Measurements from ENCODE around the gene KCTD3.

Gene KCTD3

DNA sequence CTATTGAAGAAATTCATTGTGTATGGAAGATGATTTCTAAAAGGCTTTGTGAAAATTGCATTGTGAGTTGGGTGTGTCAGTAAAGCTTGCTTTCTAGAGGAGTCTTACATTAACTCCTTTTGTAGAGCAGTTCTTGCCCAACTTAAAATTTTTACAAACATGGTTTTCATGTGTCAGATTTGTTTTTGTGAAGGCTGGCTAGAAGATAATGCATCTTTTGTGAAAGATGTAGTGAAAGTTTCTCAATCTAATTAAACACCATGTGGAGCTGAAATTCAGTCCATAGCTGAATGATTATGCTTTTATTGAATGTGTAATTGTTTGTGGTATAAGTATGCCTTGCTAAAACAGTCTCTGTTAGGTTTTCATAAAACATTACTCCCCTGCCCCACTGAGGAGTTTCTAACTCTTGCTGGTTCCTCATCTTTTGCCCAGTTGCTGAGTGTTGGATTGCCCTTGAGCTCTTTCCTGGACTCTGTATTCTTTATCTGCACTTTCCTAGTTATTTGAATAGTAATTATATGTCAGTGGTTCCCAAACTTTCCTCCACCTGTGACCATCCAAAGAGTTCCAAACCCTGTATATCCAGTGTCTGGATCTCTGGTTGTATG is 38.0 kb downstream of the KCTD3 start:
- peaks cover 49 to 89% (median 78%) of the 10 kb centered on the region in 11 experiments for H3K36me3 ChIP-seq
- no peak overlapping the region for H3K4me3 ChIP-seq
- no peak overlapping the region for H3K27ac ChIP-seq

DNA sequence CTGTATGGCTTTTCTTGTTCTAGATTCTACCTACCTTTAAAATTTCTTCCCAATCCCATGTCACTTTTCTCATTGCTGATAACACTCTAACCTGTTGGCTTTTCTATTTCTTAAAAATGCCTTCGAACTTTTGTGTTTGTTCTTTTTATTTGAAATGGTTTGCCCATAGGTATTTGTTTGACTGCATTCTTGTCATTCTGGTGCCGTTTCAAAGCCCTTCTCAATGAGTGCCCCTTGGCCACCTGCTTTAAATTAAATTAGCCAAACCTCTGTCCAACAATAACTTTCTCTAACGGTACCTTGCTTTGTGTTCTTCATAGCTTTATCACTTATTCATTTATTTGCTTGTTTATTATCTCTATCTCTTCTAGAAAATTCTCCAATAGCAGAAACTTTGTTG is 38.9 kb downstream of the KCTD3 start:
- H3K9ac ChIP-seq, result no peak overlapping the region; a peak in 1 of 22 replicates
- no peak overlapping the region for H3K4me2 ChIP-seq
- no peaks in the 10 kb centered on the region for H3K27me3 ChIP-seq
- no peak overlapping the region for H3K27ac ChIP-seq
- H3K9me3 ChIP-seq (replicated peaks in 1 of 11), result no peaks in the 10 kb centered on the region
- peaks cover 49 to 89% (median 75%) of the 10 kb centered on the region in 11 experiments for H3K36me3 ChIP-seq
- no peak for TF ChIP-seq Cebpa-rat (IDR thresholded peaks at IDR 0.05)
- H4K20me1 ChIP-seq, result peaks cover 0 to 12% (median 3%) of the 10 kb centered on the region in 11 experiments; a peak in 5 of 22 replicates
- H3K4me1 ChIP-seq, result no peaks in the 10 kb centered on the region
- no peak overlapping the region for H3K4me3 ChIP-seq

More for the DNA sequence above, 38.0 kb downstream of the KCTD3 start:
- peaks cover 0 to 12% (median 3%) of the 10 kb centered on the region in 11 experiments; a peak in 5 of 22 replicates for H4K20me1 ChIP-seq
- H3K4me2 ChIP-seq, result no peak overlapping the region
- no peak overlapping the region for H3K9ac ChIP-seq
- no peaks in the 10 kb centered on the region for H3K27me3 ChIP-seq
- no peaks in the 10 kb centered on the region for H3K9me3 ChIP-seq (replicated peaks in 1 of 11)
- no peak for TF ChIP-seq Cebpa-rat (IDR thresholded peaks at IDR 0.05)
- peaks cover 0 to under 1% (median 0%) of the 10 kb centered on the region in 10 experiments; a peak in 2 of 20 replicates for H3K4me1 ChIP-seq

DNA sequence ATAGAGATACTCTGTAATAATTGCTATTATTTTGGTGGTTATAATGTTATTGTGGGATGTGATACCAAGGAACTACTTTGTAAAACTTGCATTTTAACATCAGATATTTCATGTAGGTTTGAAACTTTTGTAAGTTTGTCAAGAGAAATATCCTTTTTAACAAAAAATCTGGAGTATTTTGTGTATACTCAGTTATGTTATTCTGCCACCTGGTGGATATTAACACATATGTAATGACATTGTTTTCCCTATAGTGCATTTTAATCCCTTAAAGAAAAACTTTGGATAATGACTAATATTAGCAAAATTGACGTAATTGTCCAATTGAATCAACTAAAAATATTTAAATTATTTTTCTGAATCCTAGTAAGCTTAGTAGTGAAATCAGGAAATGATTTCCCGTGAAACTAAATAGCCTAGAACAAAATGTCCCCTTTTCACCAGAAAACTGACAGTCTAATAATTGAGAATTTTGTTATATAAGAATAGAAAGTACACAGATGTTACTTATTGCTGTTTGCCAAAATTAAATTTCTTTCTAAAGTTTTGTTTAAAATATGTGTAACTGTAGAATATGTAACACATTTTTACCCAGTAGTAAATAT is 39.6 kb downstream of the KCTD3 start:
- H3K27ac ChIP-seq, result no peak overlapping the region
- peaks cover 49 to 89% (median 72%) of the 10 kb centered on the region in 11 experiments for H3K36me3 ChIP-seq
- H3K9me3 ChIP-seq (replicated peaks in 1 of 11), result no peaks in the 10 kb centered on the region

DNA sequence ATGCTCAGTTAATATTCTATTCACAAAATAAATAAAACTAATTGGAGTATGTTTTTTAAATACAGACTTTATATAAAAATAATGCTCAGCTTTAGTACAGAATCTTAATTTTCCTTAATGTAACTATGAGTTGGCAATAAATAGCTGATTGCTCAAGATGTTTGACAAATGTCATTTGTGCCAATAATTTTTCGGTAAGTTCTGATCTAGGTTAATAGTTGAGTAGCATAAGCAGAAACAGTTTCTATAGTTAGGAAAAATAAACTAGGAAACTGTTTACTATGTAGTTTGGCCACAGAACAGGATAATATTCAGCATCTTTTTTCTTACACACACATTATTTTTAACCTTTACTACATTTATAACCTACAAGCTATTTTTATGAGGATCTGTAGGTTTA is 40.3 kb downstream of the KCTD3 start:
- H3K36me3 ChIP-seq, result peaks cover 55 to 89% (median 72%) of the 10 kb centered on the region in 11 experiments
- H3K9me3 ChIP-seq (replicated peaks in 1 of 11), result peaks cover 0 to 3% (median 0%) of the 10 kb centered on the region in 11 experiments; a peak in 1 of 22 replicates
- no peaks in the 10 kb centered on the region for H3K27me3 ChIP-seq
- H3K27ac ChIP-seq, result no peak overlapping the region
- no peak overlapping the region for H3K4me2 ChIP-seq
- no peak overlapping the region for H3K9ac ChIP-seq
- no peak for TF ChIP-seq Cebpa-rat (IDR thresholded peaks at IDR 0.05)
- peaks cover 0 to 3% (median 0%) of the 10 kb centered on the region in 10 experiments; a peak in 3 of 20 replicates for H3K4me1 ChIP-seq
- peaks cover 0 to 12% (median 3%) of the 10 kb centered on the region in 11 experiments; a peak in 5 of 22 replicates for H4K20me1 ChIP-seq
- H3K4me3 ChIP-seq, result no peak overlapping the region

More for the DNA sequence above, 39.6 kb downstream of the KCTD3 start:
- H3K4me1 ChIP-seq, result no peaks in the 10 kb centered on the region
- no peak overlapping the region for H3K4me3 ChIP-seq
- no peak for TF ChIP-seq Cebpa-rat (IDR thresholded peaks at IDR 0.05)
- H3K27me3 ChIP-seq, result no peaks in the 10 kb centered on the region
- no peak overlapping the region for H3K4me2 ChIP-seq
- no peak overlapping the region for H3K9ac ChIP-seq
- peaks cover 0 to 12% (median 3%) of the 10 kb centered on the region in 11 experiments; a peak in 5 of 22 replicates for H4K20me1 ChIP-seq

DNA sequence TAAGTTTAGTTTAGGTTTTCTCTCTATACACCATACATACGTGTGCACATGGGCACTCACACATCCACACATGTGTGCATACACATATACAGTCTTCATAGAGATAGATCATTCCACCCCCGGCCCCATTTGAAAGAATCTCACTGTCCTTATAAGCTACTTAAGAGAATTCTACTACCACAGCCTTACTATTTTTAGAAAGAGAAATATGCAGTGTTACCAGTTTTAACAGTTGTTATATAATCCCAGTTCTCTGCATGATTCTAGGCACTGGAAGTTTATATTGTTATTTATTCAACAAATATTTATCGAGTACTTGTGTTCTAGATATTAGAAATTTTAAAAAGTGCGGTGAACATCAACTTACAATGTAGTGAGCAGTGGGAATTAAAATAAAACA is 41.5 kb downstream of the KCTD3 start:
- no peak overlapping the region for H3K4me2 ChIP-seq
- peaks cover 0 to 4% (median 0%) of the 10 kb centered on the region in 10 experiments; a peak in 3 of 20 replicates for H3K4me1 ChIP-seq
- H3K9ac ChIP-seq, result no peak overlapping the region
- no peak for TF ChIP-seq Cebpa-rat (IDR thresholded peaks at IDR 0.05)
- no peaks in the 10 kb centered on the region for H3K27me3 ChIP-seq
- H3K4me3 ChIP-seq, result no peak overlapping the region
- peaks cover 57 to 89% (median 72%) of the 10 kb centered on the region in 11 experiments for H3K36me3 ChIP-seq
- H3K9me3 ChIP-seq (replicated peaks in 1 of 11), result peaks cover 7 to 14% (median 10%) of the 10 kb centered on the region in 11 experiments; a peak in 19 of 22 replicates
- H3K27ac ChIP-seq, result no peak overlapping the region
- H4K20me1 ChIP-seq, result peaks cover 0 to 12% (median 4%) of the 10 kb centered on the region in 11 experiments; a peak in 5 of 22 replicates

DNA sequence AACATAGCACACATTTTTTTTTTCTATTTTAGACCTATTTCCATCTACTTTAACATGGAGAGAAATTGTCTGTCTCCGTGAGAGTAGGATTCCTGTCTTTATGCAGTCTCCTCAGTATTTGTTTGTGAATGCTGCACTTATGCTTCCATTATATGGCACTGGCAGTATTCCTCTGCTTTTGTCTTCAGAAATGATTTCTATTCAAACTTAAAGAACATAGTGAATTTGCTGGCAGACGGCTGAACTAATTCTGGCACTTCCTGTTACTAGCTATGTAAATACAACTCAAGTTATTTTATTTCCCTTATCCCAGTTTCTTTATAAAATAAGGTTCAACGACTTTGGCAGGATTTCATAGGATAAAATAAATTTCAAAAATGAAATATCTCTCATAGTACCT is 45.3 kb downstream of the KCTD3 start:
- no peak overlapping the region for H3K4me2 ChIP-seq
- H4K20me1 ChIP-seq, result peaks cover 0 to 10% (median 0%) of the 10 kb centered on the region in 11 experiments; a peak in 3 of 22 replicates
- peaks cover 0 to 4% (median 0%) of the 10 kb centered on the region in 10 experiments; a peak in 3 of 20 replicates for H3K4me1 ChIP-seq
- peaks cover 73 to 98% (median 86%) of the 10 kb centered on the region in 11 experiments for H3K36me3 ChIP-seq
- no peak overlapping the region for H3K4me3 ChIP-seq
- no peaks in the 10 kb centered on the region for H3K27me3 ChIP-seq
- H3K9ac ChIP-seq, result no peak overlapping the region
- TF ChIP-seq Cebpa-rat (IDR thresholded peaks at IDR 0.05), result no peak
- H3K9me3 ChIP-seq (replicated peaks in 1 of 11), result peaks cover 9 to 16% (median 11%) of the 10 kb centered on the region in 11 experiments; a peak in 19 of 22 replicates
- H3K27ac ChIP-seq, result no peak overlapping the region

DNA sequence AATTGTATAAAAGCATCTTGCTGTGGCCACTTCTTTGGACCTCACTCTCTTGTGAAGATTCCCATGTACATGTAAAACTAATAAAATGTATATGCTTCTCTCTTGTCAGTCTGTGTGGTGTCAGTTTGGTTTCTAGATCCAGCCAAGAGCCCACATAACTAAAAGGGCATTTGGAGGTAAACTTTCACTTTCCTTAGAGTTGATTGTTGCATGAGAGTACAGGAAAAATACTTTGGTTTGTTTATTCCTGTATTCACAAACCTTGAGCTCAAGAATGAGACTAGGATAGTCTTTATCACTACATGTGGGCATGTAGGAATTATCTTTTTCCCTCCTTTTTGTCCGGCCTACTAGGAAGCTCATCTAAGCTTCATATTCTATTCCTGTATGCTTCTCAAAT is 50.9 kb downstream of the KCTD3 start:
- no peaks in the 10 kb centered on the region for H3K27me3 ChIP-seq
- H3K9me3 ChIP-seq (replicated peaks in 1 of 11), result peaks cover 7 to 13% (median 8%) of the 10 kb centered on the region in 11 experiments; a peak in 19 of 22 replicates
- H3K4me1 ChIP-seq, result no peaks in the 10 kb centered on the region
- H4K20me1 ChIP-seq, result peaks cover 0 to 10% (median 0%) of the 10 kb centered on the region in 11 experiments; a peak in 3 of 22 replicates
- no peak overlapping the region for H3K4me2 ChIP-seq
- no peak overlapping the region for H3K4me3 ChIP-seq
- TF ChIP-seq Cebpa-rat (IDR thresholded peaks at IDR 0.05), result no peak
- no peak overlapping the region for H3K27ac ChIP-seq
- H3K36me3 ChIP-seq, result peaks cover 63 to 99% (median 86%) of the 10 kb centered on the region in 11 experiments
- no peak overlapping the region for H3K9ac ChIP-seq

DNA sequence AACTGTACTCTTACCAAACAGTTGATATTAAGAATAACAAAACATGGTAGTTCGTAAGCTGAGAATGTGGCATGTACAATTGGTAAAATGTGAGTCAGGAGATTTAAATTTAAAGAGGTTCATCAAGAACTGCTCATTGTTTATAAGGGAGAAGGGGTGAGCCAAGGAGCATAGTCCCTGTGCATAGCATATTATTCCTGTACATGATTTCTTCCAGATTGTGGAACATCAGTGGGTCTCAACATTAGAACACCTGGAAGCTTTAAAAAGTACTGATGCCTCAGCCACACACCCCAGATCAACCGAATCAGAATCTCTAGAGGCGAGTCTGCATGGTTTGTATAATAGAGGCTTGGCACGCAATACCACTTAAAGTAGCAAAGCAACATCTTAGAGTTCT is 56.1 kb downstream of the KCTD3 start:
- no peak overlapping the region for H3K4me3 ChIP-seq
- no peaks in the 10 kb centered on the region for H3K27me3 ChIP-seq
- no peaks in the 10 kb centered on the region for H3K4me1 ChIP-seq
- 0 out of 22 replicates have a peak, but pooled peaks cover 0 to 5% (median 0%) of the 10 kb centered on the region in 11 experiments for H3K9me3 ChIP-seq (replicated peaks in 1 of 11)
- H3K27ac ChIP-seq, result no peak overlapping the region
- H3K36me3 ChIP-seq, result peaks cover 25 to 61% (median 47%) of the 10 kb centered on the region in 11 experiments
- H4K20me1 ChIP-seq, result no peaks in the 10 kb centered on the region; a peak in 1 of 22 replicates
- H3K4me2 ChIP-seq, result no peak overlapping the region
- no peak for TF ChIP-seq Cebpa-rat (IDR thresholded peaks at IDR 0.05)
- H3K9ac ChIP-seq, result no peak overlapping the region

DNA sequence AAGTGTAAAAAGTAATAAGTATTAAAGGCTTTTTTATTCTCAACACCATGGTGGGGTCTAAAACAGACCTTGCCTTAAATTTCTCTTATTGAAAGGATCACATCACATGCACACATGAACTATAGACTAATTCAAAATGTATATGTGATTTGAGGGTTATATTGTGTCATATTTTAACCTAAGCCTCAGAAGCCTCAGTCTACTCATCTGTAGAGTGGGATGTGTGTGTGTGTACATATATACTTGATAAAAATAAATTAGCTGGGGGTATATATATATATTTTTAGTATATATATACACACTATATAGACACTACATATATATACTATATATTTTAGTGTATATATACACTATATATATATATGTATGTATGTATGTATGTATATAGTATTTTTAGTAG is 58.8 kb downstream of the KCTD3 start:
- H3K27me3 ChIP-seq, result no peaks in the 10 kb centered on the region
- H3K4me1 ChIP-seq, result no peaks in the 10 kb centered on the region
- H3K27ac ChIP-seq, result no peak overlapping the region
- H3K9ac ChIP-seq, result no peak overlapping the region
- no peak overlapping the region for H3K4me3 ChIP-seq
- H4K20me1 ChIP-seq, result no peaks in the 10 kb centered on the region; a peak in 1 of 22 replicates
- H3K4me2 ChIP-seq, result no peak overlapping the region
- peaks cover 6 to 33% (median 21%) of the 10 kb centered on the region in 11 experiments; a peak in 18 of 22 replicates for H3K36me3 ChIP-seq
- no peak for TF ChIP-seq Cebpa-rat (IDR thresholded peaks at IDR 0.05)
- 0 out of 22 replicates have a peak, but pooled peaks cover 0 to 5% (median 0%) of the 10 kb centered on the region in 11 experiments for H3K9me3 ChIP-seq (replicated peaks in 1 of 11)

All from BLaER1 treated with 17β-estradiol and CSF1 and Interleukin-3, amounts not matched to agents 10 nM and 100 nM (cell line).